Astrocyte (in vitro differentiated cells and primary cell): ENCODE measurements around the gene ADRA2A. TPM values are rescaled to one million over a fixed set of nuclear protein-coding genes. Genes with fewer than 3 reads are reported as not detected.
A peak's percentile ranks its signal among the peaks of the same experiment; 100 is the strongest.

Experiments used
- DNase-seq: peaks from one replicate; pipeline ENCODE4 v3.0.0-alpha.2; 2010; ENCODE audit warnings: low read depth
- FAIRE-seq: peaks from 2 replicates; lab custom pipeline; 2011; peaks lifted over from hg19 to GRCh38; lab: Jason Lieb, UNC
- H2AFZ ChIP-seq: 2 replicates; pipeline ENCODE4 v1.6.0; 2012; ENCODE audit warnings: low read depth, low read length, inconsistent platforms
- H3K27ac ChIP-seq: 2 replicates; pipeline ENCODE4 v1.5.1; 2011; ENCODE audit warnings: low read depth, low read length, inconsistent platforms
- H3K27me3 ChIP-seq: 2 replicates; pipeline ENCODE4 v1.6.0; 2011; ENCODE audit warnings: low read length, inconsistent platforms; ENCODE audit not compliant: insufficient read depth
- H3K36me3 ChIP-seq: 2 replicates; pipeline ENCODE4 v1.5.1; 2011; ENCODE audit warnings: low read length, inconsistent platforms; ENCODE audit not compliant: insufficient read depth
- H3K4me1 ChIP-seq: 2 replicates; pipeline ENCODE4 v1.5.1; 2011; ENCODE audit warnings: low read length, inconsistent platforms; ENCODE audit not compliant: insufficient read depth
- H3K4me2 ChIP-seq: 2 replicates; pipeline ENCODE4 v1.6.0; 2012; ENCODE audit warnings: low read length, inconsistent platforms
- H3K4me3 ChIP-seq: 2 replicates; pipeline ENCODE4 v1.5.1; 2011; ENCODE audit warnings: low read depth, mild to moderate bottlenecking, low read length, inconsistent platforms; ENCODE audit not compliant: insufficient read depth
- H3K79me2 ChIP-seq: 2 replicates; pipeline ENCODE4 v1.6.0; 2012; ENCODE audit warnings: mild to moderate bottlenecking, low read length, inconsistent platforms; ENCODE audit not compliant: insufficient read depth
- H3K9ac ChIP-seq: 2 replicates; pipeline ENCODE4 v1.6.0; 2012; ENCODE audit warnings: mild to moderate bottlenecking, low read length, inconsistent platforms
- H3K9me3 ChIP-seq: 2 replicates; pipeline ENCODE4 v1.5.1; 2012; ENCODE audit warnings: low read depth, mild to moderate bottlenecking, low read length, inconsistent platforms; ENCODE audit not compliant: insufficient read depth
- H4K20me1 ChIP-seq: 2 replicates; pipeline ENCODE4 v1.6.0; 2012; ENCODE audit warnings: low read length, inconsistent platforms; ENCODE audit not compliant: insufficient read depth
- H3K27ac Mint-ChIP-seq: one replicate; pipeline ENCODE4 v1.8.0; 2021; ENCODE audit warnings: mild to moderate bottlenecking, mixed read lengths; ENCODE audit not compliant: unreplicated experiment
- H3K27me3 Mint-ChIP-seq: one replicate; pipeline ENCODE4 v1.8.0; 2021; ENCODE audit warnings: low read depth, mixed read lengths; ENCODE audit not compliant: unreplicated experiment
- H3K36me3 Mint-ChIP-seq: one replicate; pipeline ENCODE4 v1.8.0; 2021; ENCODE audit warnings: low read depth, mixed read lengths; ENCODE audit not compliant: unreplicated experiment
- H3K4me1 Mint-ChIP-seq: one replicate; pipeline ENCODE4 v1.8.0; 2021; ENCODE audit warnings: low read depth, mixed read lengths; ENCODE audit not compliant: unreplicated experiment
- H3K4me3 Mint-ChIP-seq: one replicate; pipeline ENCODE4 v1.8.0; 2021; ENCODE audit warnings: mild to moderate bottlenecking, moderate library complexity, mixed read lengths; ENCODE audit not compliant: unreplicated experiment
- H3K9me3 Mint-ChIP-seq: one replicate; pipeline ENCODE4 v1.8.0; 2021; ENCODE audit warnings: mild to moderate bottlenecking, mixed read lengths; ENCODE audit not compliant: unreplicated experiment
- CTCF ChIP-seq: IDR thresholded peaks from 2 replicates; pipeline ENCODE4 v1.5.1; 2011; ENCODE audit warnings: low read depth, mild to moderate bottlenecking, inconsistent platforms, low read length, moderate library complexity; ENCODE audit not compliant: insufficient read depth
- EZH2 ChIP-seq: IDR thresholded peaks from 2 replicates; pipeline ENCODE4 v1.6.1; 2012; ENCODE audit warnings: mild to moderate bottlenecking, low read length, inconsistent platforms; ENCODE audit not compliant: insufficient read depth
- total RNA-seq: library from RNA; stranded (reverse); gene quantifications from 2 replicates; pipeline ENCODE4 v1.2.1, GENCODE V29; 2021

ADRA2A gene
- total RNA-seq, 1 donor from 2014 or later = 1.2 TPM

DNA sequence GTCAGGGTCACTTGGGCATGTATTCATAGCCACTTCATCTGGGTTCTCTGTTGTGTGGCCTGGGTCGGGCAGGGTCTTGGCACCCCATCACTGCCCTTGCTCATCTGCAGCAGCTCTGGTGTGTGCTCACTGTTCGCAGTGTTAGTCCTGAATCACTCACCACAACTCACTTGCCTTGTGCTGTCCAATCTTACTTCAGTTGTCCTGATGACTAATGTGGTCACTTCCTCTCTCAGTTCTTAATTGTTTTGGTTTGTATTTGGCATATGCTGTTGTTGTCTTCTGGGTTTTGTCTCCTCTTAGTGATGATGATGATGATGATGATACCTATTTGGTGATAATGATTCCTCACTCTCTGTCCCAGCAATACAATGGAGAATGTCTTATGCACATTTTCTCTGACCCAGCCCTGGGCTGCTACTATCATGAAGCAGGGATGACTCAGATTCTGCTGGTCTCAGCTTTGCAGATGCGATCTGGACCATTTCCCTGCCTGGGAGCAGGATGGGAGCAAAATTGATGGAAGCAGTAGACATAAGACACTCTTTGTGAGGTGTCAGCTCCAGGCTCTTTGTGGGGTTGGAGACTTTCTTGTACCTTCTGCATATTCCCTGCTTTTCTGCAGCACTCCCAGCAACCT, 17.0 kb downstream of the ADRA2A start:
- Histone ChIP-seq H3K4me3 (no peak overlapping the region), H3K36me3 (no peaks in the 10 kb centered on the region), H3K79me2 (no peaks in the 10 kb centered on the region), H4K20me1 (no peaks in the 10 kb centered on the region), H3K9ac (no peak overlapping the region), H3K27ac (no peak overlapping the region), H2AFZ (no peak overlapping the region), H3K27me3 (peaks cover 2% of the 10 kb centered on the region), H3K4me2 (peak overlapping the region; percentile 28), H3K4me1 (no peaks in the 10 kb centered on the region), H3K9me3 (no peaks in the 10 kb centered on the region)
- peaks cover 11% of the 10 kb centered on the region for H3K27me3 Mint-ChIP-seq
- no peaks in the 10 kb centered on the region for H3K9me3 Mint-ChIP-seq
- H3K27ac Mint-ChIP-seq = no peak overlapping the region
- peak; percentile 73 for FAIRE-seq
- peak; percentile 35 for DNase-seq
- H3K36me3 Mint-ChIP-seq = no peaks in the 10 kb centered on the region
- no peak overlapping the region for H3K4me3 Mint-ChIP-seq
- TF ChIP-seq CTCF (no peak), EZH2 (no peak)
- H3K4me1 Mint-ChIP-seq = peaks cover 3% of the 10 kb centered on the region

DNA sequence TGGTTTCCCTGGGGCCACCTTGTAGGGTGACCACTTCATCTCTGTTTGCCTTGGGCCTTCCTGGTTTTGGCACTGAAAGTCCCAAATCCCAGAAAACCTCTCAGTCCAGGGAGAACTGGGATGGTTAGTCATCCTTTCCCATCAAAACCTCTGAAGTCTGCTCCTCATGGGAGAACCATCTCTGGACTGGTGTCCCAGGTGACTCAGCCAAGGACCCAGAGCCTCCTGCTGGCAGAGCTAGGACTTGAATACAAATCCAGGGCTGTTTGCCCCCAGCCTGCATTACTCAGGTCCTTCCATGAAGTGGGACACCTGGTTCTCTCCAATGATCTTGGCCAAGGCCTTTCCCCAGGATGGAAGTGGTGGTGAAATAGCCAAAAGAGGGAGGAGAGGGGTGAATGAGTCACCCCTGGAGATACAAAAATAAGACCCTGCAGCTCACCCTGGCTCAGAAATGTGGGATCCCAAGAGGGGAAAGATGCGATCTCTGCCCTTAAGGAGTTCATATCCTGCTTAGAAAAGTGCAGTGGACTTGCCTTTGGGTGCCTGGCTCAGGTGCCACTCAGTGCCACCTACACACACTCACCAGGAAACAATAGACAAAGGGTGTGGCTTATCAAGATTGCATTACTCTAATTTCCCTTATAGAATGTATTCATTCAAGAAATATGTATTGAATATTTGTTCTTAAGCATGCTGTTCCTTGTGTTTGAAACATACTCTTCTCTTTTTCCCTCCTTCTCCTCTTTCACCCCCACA, 22.0 kb downstream of the ADRA2A start:
- FAIRE-seq = no peak
- no peak overlapping the region for H3K27ac Mint-ChIP-seq

More for the DNA sequence above, 22.0 kb downstream of the ADRA2A start:
- H3K4me3 Mint-ChIP-seq = no peak overlapping the region
- H4K20me1 ChIP-seq = no peaks in the 10 kb centered on the region
- no peak overlapping the region for H2AFZ ChIP-seq
- no peak overlapping the region for H3K9ac ChIP-seq
- H3K9me3 ChIP-seq = no peaks in the 10 kb centered on the region
- H3K36me3 Mint-ChIP-seq = no peaks in the 10 kb centered on the region
- DNase-seq = no peak
- no peaks in the 10 kb centered on the region for H3K4me1 ChIP-seq
- no peak overlapping the region for H3K4me3 ChIP-seq
- H3K9me3 Mint-ChIP-seq = peaks cover 3% of the 10 kb centered on the region
- peaks cover 2% of the 10 kb centered on the region for H3K4me1 Mint-ChIP-seq
- H3K27ac ChIP-seq = no peak overlapping the region
- peaks cover 22% of the 10 kb centered on the region for H3K27me3 Mint-ChIP-seq
- no peaks in the 10 kb centered on the region for H3K27me3 ChIP-seq
- no peaks in the 10 kb centered on the region for H3K79me2 ChIP-seq
- H3K36me3 ChIP-seq = no peaks in the 10 kb centered on the region
- no peak for TF ChIP-seq EZH2
- TF ChIP-seq CTCF = no peak
- no peak overlapping the region for H3K4me2 ChIP-seq
